ENCODE measurements around the gene TMEM132C. TPM values are rescaled to one million over a fixed set of nuclear protein-coding genes. Genes with fewer than 3 reads are reported as not detected.

The TMEM132C gene
- total RNA-seq, 1 donor from 2014 or later: 0.64 TPM

DNA sequence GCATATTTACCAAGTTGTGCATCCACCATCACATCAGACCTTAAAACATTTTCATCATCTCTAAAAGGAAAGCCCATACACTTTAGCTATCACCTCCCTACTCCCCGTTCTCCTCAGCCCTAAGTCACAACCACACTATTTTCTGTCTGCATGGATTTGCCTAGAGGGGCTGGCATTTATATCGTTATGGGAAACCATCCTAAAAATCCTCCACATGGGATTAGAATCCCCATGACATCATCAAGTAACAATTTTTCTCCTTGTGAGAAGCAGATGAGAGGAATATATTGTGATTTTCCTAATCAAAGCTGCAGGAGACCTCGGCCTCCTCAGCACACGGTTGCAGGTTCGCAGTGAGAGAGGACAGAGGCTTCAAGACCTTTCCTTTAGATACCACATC is 442.7 kb downstream of the TMEM132C start:
- H3K4me1 ChIP-seq: no peaks in the 10 kb centered on the region
- DNase-seq (no peak), ATAC-seq (no peak)
- H3K27ac ChIP-seq: no peak overlapping the region
- no peaks in the 10 kb centered on the region for H3K9me3 ChIP-seq
- no peaks in the 10 kb centered on the region for H3K36me3 ChIP-seq
- H3K4me3 ChIP-seq: no peak overlapping the region
- intact Hi-C loops (cut with DNase I): no loop called here
- no peak for TF ChIP-seq CTCF (IDR thresholded peaks at IDR 0.05)
- H3K27me3 ChIP-seq: no peaks in the 10 kb centered on the region

- no peak for DNase-seq
- Histone ChIP-seq H3K4me3 (no peak overlapping the region), H3K36me3 (no peaks in the 10 kb centered on the region), H3K9me3 (no peaks in the 10 kb centered on the region), H3K4me1 (no peaks in the 10 kb centered on the region), H3K27ac (no peak overlapping the region), H3K27me3 (no peaks in the 10 kb centered on the region)
- intact Hi-C loops (cut with DNase I): no loop called here
- no peak for ATAC-seq
- no peak for TF ChIP-seq CTCF (IDR thresholded peaks at IDR 0.05)
Measured at GRCh38 chr12:128711486-128711885, 444.5 kb downstream of the TMEM132C start.

DNA sequence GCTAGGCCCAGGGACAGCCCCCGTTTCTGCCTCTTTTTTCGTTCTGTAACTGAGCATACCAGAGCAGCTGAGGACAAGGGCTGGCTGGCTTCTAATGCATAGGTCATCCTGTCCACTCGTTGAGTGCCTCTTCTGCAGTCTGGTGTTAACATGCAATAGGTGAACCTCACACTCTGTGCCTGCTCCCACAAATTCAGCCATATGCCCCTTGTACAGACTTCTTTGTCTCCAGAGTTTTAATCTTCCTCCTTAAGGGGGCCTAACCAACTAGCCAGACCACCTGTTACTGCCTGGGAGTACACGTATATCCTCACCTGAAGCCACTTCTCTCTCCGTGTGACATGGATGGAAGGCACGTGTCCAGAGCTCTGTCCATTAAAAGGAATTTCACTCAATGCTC is 445.7 kb downstream of the TMEM132C start:
- no peak overlapping the region for H3K27ac ChIP-seq
- H3K4me1 ChIP-seq: no peaks in the 10 kb centered on the region
- no peaks in the 10 kb centered on the region for H3K27me3 ChIP-seq
- H3K36me3 ChIP-seq: no peaks in the 10 kb centered on the region
- no peak for DNase-seq
- no peak for TF ChIP-seq CTCF (IDR thresholded peaks at IDR 0.05)
- intact Hi-C loops (cut with DNase I): no loop called here
- H3K9me3 ChIP-seq: no peaks in the 10 kb centered on the region
- no peak for ATAC-seq
- H3K4me3 ChIP-seq: no peak overlapping the region

DNA sequence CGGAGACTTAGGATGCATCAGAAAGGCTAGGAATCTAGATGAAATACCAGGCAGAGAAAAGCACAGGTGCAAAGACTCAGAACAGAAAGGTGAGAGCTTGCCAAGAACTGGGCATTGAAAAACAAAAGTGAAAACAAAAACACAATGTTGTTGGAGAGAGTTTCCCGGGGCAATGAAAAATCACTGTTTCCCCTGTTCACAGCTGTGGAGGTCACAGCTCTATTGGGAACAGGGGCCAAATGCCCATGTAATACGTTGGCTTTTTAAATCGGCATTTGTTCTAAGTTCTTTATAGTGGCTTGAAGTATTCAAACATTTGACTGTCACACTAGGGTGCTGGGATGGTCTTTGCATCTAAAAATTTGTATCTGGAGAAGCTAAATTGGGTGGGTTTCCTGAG is 448.5 kb downstream of the TMEM132C start:
- intact Hi-C loops (cut with DNase I): no loop called here
- no peak for ATAC-seq
- Histone ChIP-seq H3K9me3 (no peaks in the 10 kb centered on the region), H3K4me3 (no peak overlapping the region), H3K27ac (no peak overlapping the region), H3K4me1 (no peaks in the 10 kb centered on the region), H3K36me3 (no peaks in the 10 kb centered on the region), H3K27me3 (no peaks in the 10 kb centered on the region)
- DNase-seq: no peak
- no peak for TF ChIP-seq CTCF (IDR thresholded peaks at IDR 0.05)

- ATAC-seq (no peak), DNase-seq (no peak)
- TF ChIP-seq CTCF (IDR thresholded peaks at IDR 0.05): no peak
- no peaks in the 10 kb centered on the region for H3K9me3 ChIP-seq
- no peaks in the 10 kb centered on the region for H3K27me3 ChIP-seq
- no peaks in the 10 kb centered on the region for H3K4me1 ChIP-seq
- intact Hi-C loops (cut with DNase I): no loop called here
- no peak overlapping the region for H3K4me3 ChIP-seq
- no peak overlapping the region for H3K27ac ChIP-seq
- no peaks in the 10 kb centered on the region for H3K36me3 ChIP-seq
Measured at GRCh38 chr12:128724468-128725046, 457.6 kb downstream of the TMEM132C start.

DNA sequence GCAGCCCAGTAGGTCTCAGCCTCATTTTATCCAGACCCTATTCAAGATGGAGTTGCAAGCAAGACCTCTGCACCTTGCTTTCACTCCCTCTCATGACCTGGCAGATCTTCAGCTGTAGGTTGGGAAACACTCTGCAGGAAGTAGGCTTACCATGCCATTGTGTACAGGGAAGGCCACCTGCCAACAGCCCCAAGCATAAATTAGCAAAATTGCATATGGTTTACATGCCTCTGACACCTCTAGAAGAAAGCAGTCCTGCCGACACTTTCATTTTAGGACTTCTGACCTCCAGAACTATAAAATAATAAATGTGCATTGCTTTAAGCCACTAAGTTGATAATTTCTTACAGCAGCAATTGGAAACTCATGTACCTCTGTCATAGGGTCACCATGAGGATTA is 459.9 kb downstream of the TMEM132C start:
- H3K27me3 ChIP-seq: no peaks in the 10 kb centered on the region
- DNase-seq (no peak), ATAC-seq (no peak)
- no peak for TF ChIP-seq CTCF (IDR thresholded peaks at IDR 0.05)
- H3K4me3 ChIP-seq: no peak overlapping the region
- H3K27ac ChIP-seq: no peak overlapping the region
- H3K4me1 ChIP-seq: no peaks in the 10 kb centered on the region
- H3K9me3 ChIP-seq: no peaks in the 10 kb centered on the region
- no peaks in the 10 kb centered on the region for H3K36me3 ChIP-seq
- intact Hi-C loops (cut with DNase I): no loop called here

Measured in upper lobe of right lung (tissue), 1 donor.